ENCODE measurements around the gene NRXN3. TPM values are rescaled to one million over a fixed set of nuclear protein-coding genes. Genes with fewer than 3 reads are reported as not detected.
"Not testable (repeated sequence)": the region's sequence is repeated elsewhere in the genome, so short reads cannot be mapped to it uniquely, and the experiment has no call there.

Gene NRXN3
- total RNA-seq, 1 experiment from 2014 or later = 0.23 TPM

DNA sequence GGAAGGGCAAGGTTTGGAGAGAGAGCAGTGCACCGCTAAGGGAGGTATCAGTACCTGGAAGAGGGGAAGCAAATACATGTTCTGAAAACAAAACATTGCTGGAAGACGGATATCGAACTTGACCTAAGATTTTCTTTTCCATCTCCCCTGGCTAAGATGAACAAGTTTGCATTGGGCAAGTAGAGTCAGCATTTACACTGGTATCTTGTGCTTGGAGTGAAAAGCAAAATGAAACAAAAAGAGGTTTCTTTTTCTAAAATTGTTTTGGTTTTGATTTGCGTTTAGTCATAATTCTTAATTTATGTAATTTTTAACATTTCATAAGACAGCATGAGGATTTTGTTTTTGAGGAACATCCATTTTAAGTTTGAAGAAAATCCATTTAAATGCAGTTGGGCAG lies 881.6 kb downstream of the NRXN3 start:
- DNase-seq (ENCODE audit: low read depth) = no peak

- DNase-seq (ENCODE audit: low read depth) = peak; percentile 45
These were observed 886.7 kb downstream of the NRXN3 start for GRCh38 chr14:79056879-79057278.

- DNase-seq (ENCODE audit: low read depth) = peak; percentile 31
These were observed 887.2 kb downstream of the NRXN3 start for GRCh38 chr14:79057333-79057732.

GRCh38 chr14:79062226-79062625 lies 892.1 kb downstream of the NRXN3 start:
- DNase-seq (ENCODE audit: low read depth) = no peak

- DNase-seq (ENCODE audit: low read depth) = no peak
These were observed 894.0 kb downstream of the NRXN3 start for GRCh38 chr14:79064214-79064613.

- DNase-seq (ENCODE audit: low read depth) = peak; percentile 19
These were observed 904.3 kb downstream of the NRXN3 start for GRCh38 chr14:79074510-79074909.

DNA sequence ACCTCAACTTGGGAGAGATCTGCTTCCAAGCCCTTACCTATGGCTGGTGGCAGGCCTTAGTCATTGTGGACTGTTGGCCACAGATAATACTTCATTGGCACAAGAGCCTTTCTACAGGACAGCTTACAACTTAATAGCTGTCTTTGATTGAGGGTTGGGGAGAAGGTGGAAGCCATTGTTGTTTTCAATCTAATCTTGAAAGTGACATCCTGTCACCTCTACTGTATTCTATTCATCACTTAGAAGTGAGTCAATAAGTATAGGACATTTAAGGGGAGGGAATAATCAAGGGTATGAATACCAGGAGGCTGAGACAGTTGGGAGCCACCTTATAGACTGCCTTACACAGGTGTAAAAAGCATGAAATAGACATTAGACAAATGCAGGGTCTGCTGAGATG lies 906.3 kb downstream of the NRXN3 start:
- no peak for DNase-seq (ENCODE audit: low read depth)

- no peak for DNase-seq (ENCODE audit: low read depth)
These were observed 906.9 kb downstream of the NRXN3 start for GRCh38 chr14:79077096-79077495.

- DNase-seq (ENCODE audit: low read depth) = no peak
These were observed 909.9 kb downstream of the NRXN3 start for GRCh38 chr14:79080040-79080439.

GRCh38 chr14:79082883-79083282 lies 912.7 kb downstream of the NRXN3 start:
- DNase-seq (ENCODE audit: low read depth) = no peak

- no peak for DNase-seq (ENCODE audit: low read depth)
These were observed 913.2 kb downstream of the NRXN3 start for GRCh38 chr14:79083356-79083755.

DNA sequence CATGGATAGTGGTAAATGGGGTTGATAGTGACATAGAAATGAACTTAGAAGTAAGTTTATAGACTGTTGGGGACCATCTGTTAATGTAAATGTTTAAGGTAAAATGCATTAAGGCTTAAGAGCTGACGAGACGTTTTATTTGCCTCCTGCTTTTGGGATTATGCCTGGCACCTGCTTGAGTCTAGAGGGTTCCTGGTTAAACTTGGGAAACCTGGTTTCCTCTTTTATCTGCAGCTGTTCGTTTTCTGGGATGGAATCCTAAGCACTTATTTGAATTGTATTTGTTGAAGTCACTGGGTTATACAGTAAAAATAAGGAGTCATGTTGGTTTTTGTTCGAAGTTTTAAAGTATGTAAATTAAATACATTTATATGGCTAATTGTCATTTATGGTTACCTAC lies 914.7 kb downstream of the NRXN3 start:
- DNase-seq (ENCODE audit: low read depth) = no peak

- DNase-seq (ENCODE audit: low read depth) = no peak
These were observed 919.4 kb downstream of the NRXN3 start for GRCh38 chr14:79089576-79089975.

DNA sequence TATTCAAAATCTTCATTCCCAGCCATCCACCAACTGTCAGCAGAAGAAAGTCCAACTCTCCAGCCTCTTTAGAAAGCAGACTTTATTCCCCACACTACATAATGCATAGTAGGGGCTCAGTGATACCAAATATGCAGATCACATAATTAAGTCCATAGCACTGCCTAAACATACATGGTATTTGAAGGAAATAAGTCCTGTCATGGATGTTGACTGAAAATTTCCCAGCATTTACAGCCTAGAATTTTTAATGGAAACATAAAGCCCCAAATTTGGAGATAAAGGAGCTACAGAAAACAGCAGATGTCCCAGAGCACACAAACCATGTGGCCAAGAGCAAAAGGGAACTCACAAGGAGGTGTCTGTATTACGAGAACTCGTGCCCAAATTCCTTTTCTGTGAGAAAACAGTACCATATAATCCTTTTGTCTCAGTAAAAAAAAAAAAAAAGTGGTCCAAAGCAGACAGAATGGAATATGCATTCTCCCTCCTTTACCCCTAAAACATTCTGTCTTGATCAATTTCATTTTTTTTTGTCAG lies 920.5 kb downstream of the NRXN3 start:
- DNase-seq (ENCODE audit: low read depth) = no peak

GRCh38 chr14:79091381-79091963 lies 921.3 kb downstream of the NRXN3 start:
- no peak for DNase-seq (ENCODE audit: low read depth)

DNA sequence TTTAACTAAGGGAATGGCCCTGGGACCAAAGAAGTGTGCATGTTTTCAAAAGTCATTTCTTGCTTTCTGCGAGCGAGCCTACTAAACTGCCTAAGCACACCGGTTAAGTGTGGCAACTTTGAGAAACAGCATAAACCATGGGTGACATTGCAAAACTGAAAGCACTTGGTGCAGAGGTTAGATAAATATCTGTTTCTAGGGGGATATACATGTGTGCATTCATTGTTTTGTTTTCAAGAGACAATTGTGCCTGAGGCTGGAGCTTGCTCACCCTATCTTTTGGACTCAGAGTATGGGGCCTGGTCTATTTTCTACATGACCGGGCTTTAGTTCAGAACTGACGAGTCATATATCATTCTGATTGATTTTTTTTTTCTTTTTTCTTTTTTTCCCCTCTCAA lies 923.4 kb downstream of the NRXN3 start:
- DNase-seq (ENCODE audit: low read depth) = no peak

- no peak for DNase-seq (ENCODE audit: low read depth)
These were observed 924.8 kb downstream of the NRXN3 start for GRCh38 chr14:79094951-79095350.

DNA sequence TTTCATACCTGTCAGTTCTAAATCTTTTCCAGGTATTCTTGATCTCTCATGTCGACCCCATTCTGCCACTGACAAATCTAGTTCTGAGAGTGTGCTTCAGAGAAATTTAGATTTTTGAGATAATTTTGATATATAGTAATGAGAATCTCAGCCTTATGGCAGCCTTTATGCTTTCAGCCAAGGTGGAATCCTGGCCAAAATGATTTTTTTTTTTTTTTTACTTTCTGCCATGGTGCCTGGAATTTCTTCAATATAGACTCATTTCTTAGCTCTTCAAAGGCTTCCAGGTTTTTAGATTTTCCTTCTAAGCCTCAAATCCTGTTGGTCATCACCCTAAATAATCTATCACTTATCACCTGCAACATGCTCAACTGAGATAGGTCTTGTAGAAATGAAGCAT lies 926.6 kb downstream of the NRXN3 start:
- DNase-seq (ENCODE audit: low read depth) = no peak

DNA sequence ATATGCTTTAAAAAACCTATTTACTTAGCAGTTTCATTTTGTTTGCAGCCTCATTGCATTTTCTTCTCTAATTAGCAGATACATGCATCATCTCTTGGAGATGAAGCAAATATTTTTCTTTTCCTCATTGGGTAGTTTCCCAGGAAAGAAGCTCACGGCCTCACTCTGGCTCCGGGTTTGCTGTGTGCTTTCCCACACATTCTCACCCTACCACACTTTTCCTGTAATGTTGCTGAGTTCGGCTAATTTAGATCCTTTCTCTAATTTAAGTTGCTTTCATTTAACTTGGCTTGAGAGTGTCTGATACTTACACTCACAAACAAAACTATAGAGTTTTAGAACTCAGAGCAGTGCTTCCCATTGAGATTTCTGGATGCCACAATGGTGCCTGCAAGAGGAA lies 928.2 kb downstream of the NRXN3 start:
- no peak for DNase-seq (ENCODE audit: low read depth)

GRCh38 chr14:79100578-79100977 lies 930.4 kb downstream of the NRXN3 start:
- no peak for DNase-seq (ENCODE audit: low read depth)

DNA sequence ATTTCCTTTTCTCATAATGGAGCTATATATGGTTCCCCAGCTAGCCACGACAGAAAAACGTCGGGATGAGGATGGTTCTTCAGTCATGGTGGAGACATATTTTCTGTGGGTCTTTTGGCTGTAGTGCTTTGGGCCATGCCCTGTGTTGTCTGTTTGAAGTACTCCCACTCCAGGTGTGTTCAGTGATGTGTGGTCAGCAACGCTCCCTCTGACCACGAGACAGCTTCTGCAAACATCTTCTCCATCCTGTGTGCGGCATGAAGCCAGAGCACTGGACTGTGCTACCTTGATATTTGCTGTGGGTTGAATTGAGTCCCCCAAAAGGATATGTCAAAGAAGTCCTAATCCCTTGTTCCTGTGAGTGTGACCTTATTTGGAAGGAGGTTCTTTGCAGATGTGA lies 931.2 kb downstream of the NRXN3 start:
- no peak for DNase-seq (ENCODE audit: low read depth)

DNA sequence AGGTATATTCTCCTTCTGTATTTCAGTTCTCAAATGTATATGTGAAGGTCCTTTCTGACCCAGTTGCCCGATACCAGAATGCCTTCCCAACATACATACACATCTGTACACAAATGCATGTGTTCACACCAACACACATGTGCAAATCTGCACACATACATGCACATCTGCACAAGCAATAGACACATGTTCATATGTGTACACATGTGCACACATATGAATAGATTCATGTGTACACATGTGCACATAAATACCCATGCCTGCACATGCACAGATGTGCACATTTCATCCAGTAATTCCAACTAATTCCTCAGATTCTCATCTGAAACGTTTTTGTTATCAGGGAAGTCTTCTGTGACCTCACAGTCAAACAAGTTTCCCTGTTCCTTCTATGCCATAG lies 933.6 kb downstream of the NRXN3 start:
- DNase-seq (ENCODE audit: low read depth) = no peak

DNA sequence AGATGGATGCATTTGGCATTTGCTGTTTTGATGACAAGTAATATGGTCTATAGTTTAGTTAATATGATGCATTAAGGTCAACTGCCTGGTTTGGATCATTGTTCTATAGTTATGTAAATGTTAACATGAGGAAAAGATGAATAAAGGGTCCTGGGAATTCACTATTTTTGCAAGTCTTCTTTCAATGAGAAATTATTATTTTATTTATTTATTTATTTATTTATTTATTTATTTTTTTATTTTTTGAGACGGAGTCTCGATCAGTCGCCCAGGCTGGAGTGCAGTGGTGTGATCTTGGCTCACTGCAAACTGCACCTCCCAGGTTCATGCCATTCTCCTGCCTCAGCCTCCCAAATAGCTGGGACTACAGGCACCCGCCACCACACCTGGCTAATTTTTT lies 940.4 kb downstream of the NRXN3 start:
- DNase-seq (ENCODE audit: low read depth) = not testable (repeated sequence)

DNA sequence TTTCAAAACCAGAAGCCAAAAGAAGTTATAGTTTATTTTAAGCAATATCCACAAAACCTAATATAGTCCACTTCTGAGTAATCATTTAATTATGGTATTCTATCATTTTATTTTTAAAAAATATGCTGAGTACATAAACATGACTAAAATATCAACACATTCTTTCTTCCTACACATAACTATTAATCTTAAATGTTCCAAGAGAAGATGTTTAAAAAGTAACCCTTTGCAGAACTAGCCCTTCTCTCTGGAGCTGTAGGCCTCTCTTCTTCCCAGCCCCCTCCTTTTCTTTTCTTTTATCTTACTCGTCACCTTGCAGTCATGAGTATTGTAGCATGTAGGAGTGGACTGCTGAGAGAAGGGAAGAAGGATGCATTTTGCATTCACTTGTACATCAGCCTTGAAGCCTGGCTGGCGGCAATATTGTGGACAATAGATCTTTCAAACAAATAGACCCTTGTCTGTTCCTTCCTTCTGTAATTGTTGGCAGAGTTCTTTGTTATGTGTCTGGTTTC lies 941.9 kb downstream of the NRXN3 start:
- no peak for DNase-seq (ENCODE audit: low read depth)

All from LHCN-M2 (cell line).